ENCODE data around the gene SLC6A4.

Gene SLC6A4

DNA sequence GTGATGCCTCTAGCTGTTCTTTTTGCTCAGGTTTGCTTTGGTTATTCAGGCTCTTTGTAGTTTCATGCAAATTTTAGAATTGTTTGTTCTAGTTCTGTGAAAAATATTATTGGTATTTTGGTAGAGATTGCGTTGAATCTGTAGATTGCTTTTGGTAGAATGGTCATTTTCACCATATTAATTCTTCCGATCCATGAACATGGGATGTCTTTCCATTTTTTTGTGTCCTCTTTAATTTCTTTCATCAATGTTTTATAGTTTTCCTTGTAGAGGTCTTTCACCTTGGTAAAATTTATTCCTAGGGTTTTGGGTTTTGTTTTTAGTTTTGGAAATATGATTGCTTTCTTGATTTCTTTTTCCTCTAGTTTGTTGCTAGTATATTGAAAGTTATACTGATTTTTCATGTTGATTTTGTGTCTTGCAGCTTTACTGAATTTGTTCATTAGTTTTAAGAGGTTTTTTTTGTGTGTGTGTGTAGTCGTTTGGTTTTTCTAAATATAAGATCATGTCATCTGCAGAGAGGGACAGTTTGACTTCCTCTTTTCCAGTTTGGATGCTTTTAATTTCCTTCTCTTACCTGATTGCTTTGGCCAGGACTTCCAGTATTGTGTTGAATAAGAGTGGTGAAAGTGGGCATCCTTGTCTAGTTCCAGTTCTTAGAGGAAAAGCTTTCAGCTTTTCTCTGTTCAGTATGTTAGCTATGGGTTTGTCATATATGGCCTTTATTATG, 76.4 kb downstream of the SLC6A4 start:
- H3K79me2 ChIP-seq (ENCODE audit: control insufficient read depth, low read length) = peaks cover 93% of the 10 kb centered on the region
- no peaks in the 10 kb centered on the region for H3K9me2 ChIP-seq (replicated peaks; ENCODE audit: control insufficient read depth, low read length)
- H3K36me3 ChIP-seq (ENCODE audit: control insufficient read depth, low read length) = peaks cover 64% of the 10 kb centered on the region
- peak overlapping the region; percentile 65 for H3K4me2 ChIP-seq (ENCODE audit: low read length)
- no peaks in the 10 kb centered on the region for H3K27me3 ChIP-seq (ENCODE audit: control insufficient read depth, low read length)
- peaks cover 8% of the 10 kb centered on the region; the same call in 1 of the 2 replicates for H3F3A ChIP-seq (ENCODE audit: control insufficient read depth, insufficient read depth)
- peak overlapping the region; percentile 35 for H3K4me3 ChIP-seq (ENCODE audit: low read length)
- peaks cover 3% of the 10 kb centered on the region; the same call in 1 of the 2 replicates for H3K9me3 ChIP-seq (ENCODE audit: control insufficient read depth, insufficient read depth, low read length)
- no peaks in the 10 kb centered on the region; the same call in 1 of the 2 replicates for H4K20me1 ChIP-seq (ENCODE audit: control insufficient read depth, insufficient read depth, low read depth, low read length)
- peak overlapping the region; percentile 61 for H3K27ac ChIP-seq (ENCODE audit: low read depth, low read length)
- peaks cover 74% of the 10 kb centered on the region for H3K4me1 ChIP-seq (ENCODE audit: control insufficient read depth, low read length)
- no peak for TF ChIP-seq EZH2phosphoT487 (IDR thresholded peaks at IDR 0.05; ENCODE audit: borderline replicate concordance, low read length)

DNA sequence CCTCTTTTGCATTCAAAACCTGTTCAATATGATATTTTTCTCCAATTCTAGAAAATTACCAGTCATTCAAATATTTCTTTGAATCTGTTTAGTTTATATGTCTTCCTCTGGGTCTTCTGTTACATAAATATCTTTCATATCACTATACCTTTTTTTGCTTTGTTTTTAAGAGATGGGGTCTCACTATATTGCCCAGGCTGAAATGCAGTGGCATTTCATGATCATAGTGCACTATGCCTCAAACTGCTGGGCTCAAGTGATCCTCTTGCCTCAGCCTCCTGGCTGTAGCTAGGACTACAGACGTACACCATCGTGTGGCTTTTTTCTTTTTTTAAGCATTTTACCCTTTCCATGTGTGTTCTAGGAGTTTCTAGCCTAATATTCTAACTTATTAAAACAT, 80.1 kb downstream of the SLC6A4 start:
- H3K79me2 ChIP-seq (ENCODE audit: control insufficient read depth, low read length) = peaks cover 84% of the 10 kb centered on the region
- no peak overlapping the region for H3K4me3 ChIP-seq (ENCODE audit: low read length)
- peaks cover 59% of the 10 kb centered on the region for H3K4me1 ChIP-seq (ENCODE audit: control insufficient read depth, low read length)

DNA sequence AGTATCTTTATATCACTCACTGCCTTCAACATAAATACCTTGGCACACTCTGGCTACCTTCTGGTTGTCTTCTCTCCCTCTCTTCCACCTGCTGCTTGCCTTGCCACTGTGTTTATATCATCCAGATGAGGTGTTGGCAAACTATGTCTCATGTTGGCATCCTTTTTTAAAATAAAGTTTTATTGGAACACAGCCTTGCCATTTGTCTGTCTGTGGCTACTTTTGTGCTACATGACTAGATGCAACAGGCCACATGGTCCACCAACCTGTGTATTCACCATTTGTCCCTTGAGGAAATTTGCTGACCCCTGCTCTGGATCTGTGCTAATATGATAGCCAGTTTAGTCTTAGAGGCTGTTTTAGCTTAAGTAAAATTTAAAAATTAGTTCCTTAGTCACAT, 82.0 kb downstream of the SLC6A4 start:
- H4K20me1 ChIP-seq (ENCODE audit: control insufficient read depth, insufficient read depth, low read depth, low read length) = no peaks in the 10 kb centered on the region; the same call in 1 of the 2 replicates
- no peaks in the 10 kb centered on the region for H3K9me3 ChIP-seq (ENCODE audit: control insufficient read depth, insufficient read depth, low read length)
- peaks cover 49% of the 10 kb centered on the region for H3K36me3 ChIP-seq (ENCODE audit: control insufficient read depth, low read length)
- H3K4me1 ChIP-seq (ENCODE audit: control insufficient read depth, low read length) = peaks cover 51% of the 10 kb centered on the region
- no peak overlapping the region for H3K4me2 ChIP-seq (ENCODE audit: low read length)
- no peaks in the 10 kb centered on the region for H3K27me3 ChIP-seq (ENCODE audit: control insufficient read depth, low read length)
- H3K9me2 ChIP-seq (replicated peaks; ENCODE audit: control insufficient read depth, low read length) = no peaks in the 10 kb centered on the region
- H3K79me2 ChIP-seq (ENCODE audit: control insufficient read depth, low read length) = peaks cover 81% of the 10 kb centered on the region
- H3K4me3 ChIP-seq (ENCODE audit: low read length) = no peak overlapping the region
- H3F3A ChIP-seq (ENCODE audit: control insufficient read depth, insufficient read depth) = peaks cover 4% of the 10 kb centered on the region; the same call in 1 of the 2 replicates
- TF ChIP-seq, protein P1, sequence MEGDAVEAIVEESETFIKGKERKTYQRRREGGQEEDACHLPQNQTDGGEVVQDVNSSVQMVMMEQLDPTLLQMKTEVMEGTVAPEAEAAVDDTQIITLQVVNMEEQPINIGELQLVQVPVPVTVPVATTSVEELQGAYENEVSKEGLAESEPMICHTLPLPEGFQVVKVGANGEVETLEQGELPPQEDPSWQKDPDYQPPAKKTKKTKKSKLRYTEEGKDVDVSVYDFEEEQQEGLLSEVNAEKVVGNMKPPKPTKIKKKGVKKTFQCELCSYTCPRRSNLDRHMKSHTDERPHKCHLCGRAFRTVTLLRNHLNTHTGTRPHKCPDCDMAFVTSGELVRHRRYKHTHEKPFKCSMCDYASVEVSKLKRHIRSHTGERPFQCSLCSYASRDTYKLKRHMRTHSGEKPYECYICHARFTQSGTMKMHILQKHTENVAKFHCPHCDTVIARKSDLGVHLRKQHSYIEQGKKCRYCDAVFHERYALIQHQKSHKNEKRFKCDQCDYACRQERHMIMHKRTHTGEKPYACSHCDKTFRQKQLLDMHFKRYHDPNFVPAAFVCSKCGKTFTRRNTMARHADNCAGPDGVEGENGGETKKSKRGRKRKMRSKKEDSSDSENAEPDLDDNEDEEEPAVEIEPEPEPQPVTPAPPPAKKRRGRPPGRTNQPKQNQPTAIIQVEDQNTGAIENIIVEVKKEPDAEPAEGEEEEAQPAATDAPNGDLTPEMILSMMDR (IDR thresholded peaks at IDR 0.05; ENCODE audit: low read depth, low read length, poor library complexity, severe bottlenecking) = no peak
- TF ChIP-seq EZH2phosphoT487 (IDR thresholded peaks at IDR 0.05; ENCODE audit: borderline replicate concordance, low read length) = no peak
- H3K27ac ChIP-seq (ENCODE audit: low read depth, low read length) = no peak overlapping the region

More for the DNA sequence above, 80.1 kb downstream of the SLC6A4 start:
- no peak overlapping the region for H3K4me2 ChIP-seq (ENCODE audit: low read length)
- H3F3A ChIP-seq (ENCODE audit: control insufficient read depth, insufficient read depth) = peaks cover 4% of the 10 kb centered on the region; the same call in 1 of the 2 replicates
- no peak overlapping the region for H3K27ac ChIP-seq (ENCODE audit: low read depth, low read length)
- TF ChIP-seq EZH2phosphoT487 (IDR thresholded peaks at IDR 0.05; ENCODE audit: borderline replicate concordance, low read length) = no peak
- TF ChIP-seq, protein P1 (IDR thresholded peaks at IDR 0.05; ENCODE audit: low read depth, low read length, poor library complexity, severe bottlenecking) = no peak
- H3K9me2 ChIP-seq (replicated peaks; ENCODE audit: control insufficient read depth, low read length) = no peaks in the 10 kb centered on the region
- H4K20me1 ChIP-seq (ENCODE audit: control insufficient read depth, insufficient read depth, low read depth, low read length) = no peaks in the 10 kb centered on the region; the same call in 1 of the 2 replicates
- peaks cover 3% of the 10 kb centered on the region; the same call in 1 of the 2 replicates for H3K9me3 ChIP-seq (ENCODE audit: control insufficient read depth, insufficient read depth, low read length)
- H3K36me3 ChIP-seq (ENCODE audit: control insufficient read depth, low read length) = peaks cover 55% of the 10 kb centered on the region
- no peaks in the 10 kb centered on the region for H3K27me3 ChIP-seq (ENCODE audit: control insufficient read depth, low read length)

DNA sequence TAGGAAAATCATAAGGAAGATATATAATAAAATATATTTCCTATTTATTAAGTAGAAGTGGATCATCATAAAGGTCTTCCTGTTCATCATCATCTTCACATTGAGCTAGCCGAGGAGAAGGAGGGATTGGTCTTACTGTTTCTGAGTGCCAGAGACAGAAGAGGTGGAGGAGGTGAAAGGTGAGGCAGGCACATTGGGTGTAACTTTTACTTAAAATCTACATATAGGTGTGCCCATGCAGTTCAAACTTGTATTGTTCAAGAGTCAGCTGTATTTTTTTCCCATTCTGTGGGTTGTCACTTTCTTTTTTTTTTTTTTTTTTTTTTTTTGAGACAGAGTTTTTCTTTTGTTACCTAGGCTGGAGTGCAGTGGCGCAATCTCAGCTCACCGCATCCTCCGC, 84.0 kb downstream of the SLC6A4 start:
- H3K4me1 ChIP-seq (ENCODE audit: control insufficient read depth, low read length) = peaks cover 36% of the 10 kb centered on the region
- no peak overlapping the region for H3K4me2 ChIP-seq (ENCODE audit: low read length)
- no peaks in the 10 kb centered on the region for H3K9me3 ChIP-seq (ENCODE audit: control insufficient read depth, insufficient read depth, low read length)
- TF ChIP-seq EZH2phosphoT487 (IDR thresholded peaks at IDR 0.05; ENCODE audit: borderline replicate concordance, low read length) = no peak
- TF ChIP-seq, protein P1 (IDR thresholded peaks at IDR 0.05; ENCODE audit: low read depth, low read length, poor library complexity, severe bottlenecking) = no peak
- H4K20me1 ChIP-seq (ENCODE audit: control insufficient read depth, insufficient read depth, low read depth, low read length) = peaks cover 2% of the 10 kb centered on the region; the same call in 1 of the 2 replicates
- H3K36me3 ChIP-seq (ENCODE audit: control insufficient read depth, low read length) = peaks cover 36% of the 10 kb centered on the region
- H3K79me2 ChIP-seq (ENCODE audit: control insufficient read depth, low read length) = peaks cover 78% of the 10 kb centered on the region
- no peak overlapping the region for H3K4me3 ChIP-seq (ENCODE audit: low read length)
- peaks cover 4% of the 10 kb centered on the region; the same call in 1 of the 2 replicates for H3F3A ChIP-seq (ENCODE audit: control insufficient read depth, insufficient read depth)
- no peak overlapping the region for H3K27ac ChIP-seq (ENCODE audit: low read depth, low read length)
- H3K9me2 ChIP-seq (replicated peaks; ENCODE audit: control insufficient read depth, low read length) = no peaks in the 10 kb centered on the region
- no peaks in the 10 kb centered on the region for H3K27me3 ChIP-seq (ENCODE audit: control insufficient read depth, low read length)
